Mesodermal cell (in vitro differentiated cells): ENCODE measurements around the gene COL4A6.

Experiments
- H3K27ac ChIP-seq: 2 replicates; pipeline ENCODE4 v1.7.0; 2013; ENCODE audit warnings: mild to moderate bottlenecking, low read depth, low read length, moderate library complexity; ENCODE audit not compliant: severe bottlenecking
- H3K36me3 ChIP-seq: 2 replicates; pipeline ENCODE4 v1.7.1; 2013; ENCODE audit warnings: mild to moderate bottlenecking, low read length, moderate library complexity; ENCODE audit not compliant: control insufficient read depth, insufficient read depth
- H3K4me1 ChIP-seq: one replicate; pipeline ENCODE4 v1.7.1; 2013; ENCODE audit warnings: mild to moderate bottlenecking, low read length; ENCODE audit not compliant: insufficient read depth, control insufficient read depth, poor library complexity, severe bottlenecking
- H3K4me3 ChIP-seq: 2 replicates; pipeline ENCODE4 v1.7.0; 2013; ENCODE audit warnings: low read length, control low read depth, mild to moderate bottlenecking; ENCODE audit not compliant: insufficient read depth, poor library complexity, severe bottlenecking; ENCODE audit errors: extremely low read depth
- H3K9me3 ChIP-seq: 2 replicates; pipeline ENCODE4 v1.7.1; 2013; ENCODE audit warnings: mild to moderate bottlenecking, low read length, moderate library complexity; ENCODE audit not compliant: control insufficient read depth
- WGBS, 2 experiments: methylation state at CpG; one replicate each; pipeline ENCODE4 v1.1.5; 2013; ENCODE audit warnings: missing lambda C conversion rate in 2 of 2; ENCODE audit not compliant: insufficient coverage in 2 of 2; 5-methylcytosine and 5-hydroxymethylcytosine counted together

Gene COL4A6

GRCh38 chrX:108177351-108178142 is 260.7 kb downstream of the COL4A6 start:
- 69 to 77% methylated on average over 4 to 7 of the region's 8 CpGs for WGBS, 2 experiments
- peaks cover 10% of the 10 kb centered on the region for H3K36me3 ChIP-seq
- no peaks in the 10 kb centered on the region for H3K9me3 ChIP-seq
- H3K4me3 ChIP-seq = no peak overlapping the region
- peaks cover 2% of the 10 kb centered on the region for H3K4me1 ChIP-seq
- no peak overlapping the region for H3K27ac ChIP-seq

GRCh38 chrX:108173874-108174273 is 264.3 kb downstream of the COL4A6 start:
- H3K4me1 ChIP-seq = peaks cover 2% of the 10 kb centered on the region
- H3K27ac ChIP-seq = no peak overlapping the region
- H3K4me3 ChIP-seq = no peak overlapping the region
- H3K36me3 ChIP-seq = peaks cover 15% of the 10 kb centered on the region
- 0% methylated on average over 1 of the region's 3 CpGs; no CpG with 5 or more reads in 1 of the 2 experiments for WGBS, 2 experiments
- no peaks in the 10 kb centered on the region for H3K9me3 ChIP-seq

GRCh38 chrX:108171671-108172070 is 266.6 kb downstream of the COL4A6 start:
- Histone ChIP-seq H3K9me3 (no peaks in the 10 kb centered on the region), H3K4me1 (peaks cover 4% of the 10 kb centered on the region), H3K36me3 (peaks cover 15% of the 10 kb centered on the region), H3K27ac (no peak overlapping the region), H3K4me3 (no peak overlapping the region)
- WGBS, 2 experiments = 100% methylated on average over 2 to 4 of the region's 4 CpGs

GRCh38 chrX:108169768-108170167 is 268.5 kb downstream of the COL4A6 start:
- H3K36me3 ChIP-seq = peaks cover 15% of the 10 kb centered on the region
- 100% methylated on average over 1 of the region's 3 CpGs; no CpG with 5 or more reads in 1 of the 2 experiments for WGBS, 2 experiments
- no peak overlapping the region for H3K27ac ChIP-seq
- H3K9me3 ChIP-seq = no peaks in the 10 kb centered on the region
- no peak overlapping the region for H3K4me3 ChIP-seq
- H3K4me1 ChIP-seq = peaks cover 4% of the 10 kb centered on the region

GRCh38 chrX:108168961-108169740 is 269.1 kb downstream of the COL4A6 start:
- Histone ChIP-seq H3K4me3 (no peak overlapping the region), H3K4me1 (peaks cover 4% of the 10 kb centered on the region), H3K36me3 (peaks cover 15% of the 10 kb centered on the region), H3K9me3 (no peaks in the 10 kb centered on the region), H3K27ac (no peak overlapping the region)
- 78 to 93% methylated on average over 3 of the region's 9 CpGs for WGBS, 2 experiments

- H3K9me3 ChIP-seq = no peaks in the 10 kb centered on the region
- WGBS, 2 experiments = 88% methylated on average over 1 of the region's 5 CpGs; no CpG with 5 or more reads in 1 of the 2 experiments
- no peak overlapping the region for H3K27ac ChIP-seq
- peaks cover 10% of the 10 kb centered on the region for H3K36me3 ChIP-seq
- peaks cover 4% of the 10 kb centered on the region for H3K4me1 ChIP-seq
- no peak overlapping the region for H3K4me3 ChIP-seq
Observed at GRCh38 chrX:108167211-108167872, 270.9 kb downstream of the COL4A6 start.

- Histone ChIP-seq H3K36me3 (peaks cover 3% of the 10 kb centered on the region), H3K9me3 (no peaks in the 10 kb centered on the region), H3K27ac (no peak overlapping the region), H3K4me1 (peaks cover 4% of the 10 kb centered on the region), H3K4me3 (no peak overlapping the region)
- WGBS, 2 experiments = 48% methylated on average over 3 of the region's 7 CpGs; no CpG with 5 or more reads in 1 of the 2 experiments
Observed at GRCh38 chrX:108165383-108166111, 272.7 kb downstream of the COL4A6 start.

- WGBS, 2 experiments = 73 to 75% methylated on average over 4 to 5 of the region's 7 CpGs
- Histone ChIP-seq H3K36me3 (no peaks in the 10 kb centered on the region), H3K4me1 (peaks cover 4% of the 10 kb centered on the region), H3K27ac (no peak overlapping the region), H3K9me3 (no peaks in the 10 kb centered on the region), H3K4me3 (no peak overlapping the region)
Observed at GRCh38 chrX:108163333-108164082, 274.7 kb downstream of the COL4A6 start.

- WGBS, 2 experiments = 100% methylated on average over 1 of the region's 4 CpGs
- no peak overlapping the region for H3K4me3 ChIP-seq
- no peaks in the 10 kb centered on the region for H3K9me3 ChIP-seq
- H3K36me3 ChIP-seq = no peaks in the 10 kb centered on the region
- H3K27ac ChIP-seq = no peak overlapping the region
- no peaks in the 10 kb centered on the region for H3K4me1 ChIP-seq
Observed at GRCh38 chrX:108162265-108162664, 276.0 kb downstream of the COL4A6 start.
